ENCODE measurements around the gene OR5H6.
"Not testable (repeated sequence)": the region's sequence is repeated elsewhere in the genome, so short reads cannot be mapped to it uniquely, and the experiment has no call there.

Gene OR5H6

DNA sequence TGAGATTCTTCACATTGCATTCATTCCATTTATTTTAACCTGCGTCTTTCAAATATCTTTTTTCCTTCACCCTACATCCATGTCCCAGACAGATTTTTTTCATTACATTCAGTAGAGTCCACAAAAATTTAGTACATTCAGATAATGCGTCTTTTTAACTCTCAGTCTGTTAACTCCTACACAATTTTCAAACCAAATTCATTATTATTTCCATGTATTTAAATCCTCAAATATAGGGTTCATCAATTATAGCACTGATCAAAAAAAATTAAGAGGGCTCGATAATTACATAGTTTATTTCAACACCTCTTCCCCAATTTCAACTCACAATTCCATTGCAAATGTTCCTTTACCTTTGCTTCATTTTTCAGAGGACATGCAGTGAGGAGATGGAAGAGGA, at the start of gene OR5H6:
Gene OR5H6 (plus strand): TSS at position 301 of the 400 bp plus-strand sequence. CDS start 89 bp downstream, at position 390.
- H3K4me3 Mint-ChIP-seq, result no peak within 1 kb of the TSS
- H3K27ac Mint-ChIP-seq, result no peak within 1 kb of the TSS
- H3K27me3 Mint-ChIP-seq, result no peaks in the 10 kb centered on the region
- H3K9me3 Mint-ChIP-seq, result peaks cover 7% of the 10 kb centered on the region
- no peaks in the 10 kb centered on the region for H3K36me3 Mint-ChIP-seq (ENCODE audit: low read depth)
- no peaks in the 10 kb centered on the region for H3K4me1 Mint-ChIP-seq (ENCODE audit: low read depth)
- intact Hi-C loops (cut with micrococcal nuclease), result no loop called here

DNA sequence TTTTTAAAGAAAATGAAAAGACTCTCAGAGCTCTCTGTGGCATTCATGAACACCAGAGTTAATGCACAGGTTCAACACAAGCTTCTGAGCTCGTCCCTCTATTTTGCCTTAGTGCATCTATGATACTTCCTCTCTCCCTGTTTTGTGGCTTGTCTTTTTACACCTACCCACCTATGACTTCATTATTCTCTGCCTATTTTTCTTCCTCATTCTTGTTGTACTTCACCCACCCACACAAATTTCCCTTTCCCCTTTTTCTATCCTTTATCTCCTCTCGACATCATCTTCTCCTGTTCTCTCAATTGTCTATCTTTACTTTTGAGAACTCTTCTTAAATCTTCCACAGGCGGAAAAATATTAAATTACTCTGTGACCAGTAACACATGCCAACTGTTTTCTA, 49.0 kb upstream of the OR5H6 start:
- H3K27me3 Mint-ChIP-seq, result no peaks in the 10 kb centered on the region
- H3K9me3 Mint-ChIP-seq, result no peaks in the 10 kb centered on the region
- peaks cover 12% of the 10 kb centered on the region for H3K4me1 Mint-ChIP-seq (ENCODE audit: low read depth)
- no peak overlapping the region for H3K4me3 Mint-ChIP-seq
- H3K27ac Mint-ChIP-seq, result no peak overlapping the region
- no peaks in the 10 kb centered on the region for H3K36me3 Mint-ChIP-seq (ENCODE audit: low read depth)
- intact Hi-C loops (cut with micrococcal nuclease), result no loop called here

DNA sequence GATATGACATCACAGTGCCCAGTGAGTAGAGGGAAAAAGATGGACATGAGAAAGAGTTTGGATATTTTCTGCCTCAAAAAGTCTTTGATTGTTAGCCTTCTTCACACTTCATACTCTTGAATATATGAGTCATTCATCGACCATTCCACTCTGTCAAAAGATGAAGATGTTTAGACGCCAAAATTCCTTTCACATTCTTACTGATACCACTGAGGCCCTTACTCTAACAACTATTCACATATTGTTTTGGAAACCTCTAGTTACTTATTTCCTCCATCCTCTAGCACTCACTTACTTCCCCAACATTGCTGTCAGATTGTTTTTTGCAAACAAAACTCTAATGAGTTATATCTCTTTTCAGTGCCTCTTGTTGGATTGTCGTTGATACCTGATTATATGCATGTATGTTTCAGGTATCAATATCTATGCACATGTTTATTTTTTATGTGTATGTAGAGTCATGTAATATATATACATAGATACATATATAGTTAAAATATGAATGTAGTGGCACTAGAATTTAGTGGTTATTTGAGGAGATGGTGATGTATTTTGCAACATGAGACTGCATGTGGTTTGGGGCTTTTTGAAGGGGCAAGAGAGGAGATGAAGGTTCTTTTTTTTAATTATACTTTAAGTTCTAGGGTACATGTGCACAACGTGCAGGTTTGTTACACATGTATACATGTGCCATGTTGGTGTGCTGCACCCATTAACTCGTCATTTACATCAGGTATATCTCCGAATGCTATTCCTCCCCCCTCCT, 40.0 kb upstream of the OR5H6 start:
- Mint-ChIP-seq H3K9me3 (no peaks in the 10 kb centered on the region), H3K27me3 (no peaks in the 10 kb centered on the region), H3K4me1 (ENCODE audit: low read depth) (no peaks in the 10 kb centered on the region), H3K36me3 (ENCODE audit: low read depth) (no peaks in the 10 kb centered on the region), H3K4me3 (no peak overlapping the region), H3K27ac (no peak overlapping the region)
- intact Hi-C loops (cut with micrococcal nuclease), result no loop called here

DNA sequence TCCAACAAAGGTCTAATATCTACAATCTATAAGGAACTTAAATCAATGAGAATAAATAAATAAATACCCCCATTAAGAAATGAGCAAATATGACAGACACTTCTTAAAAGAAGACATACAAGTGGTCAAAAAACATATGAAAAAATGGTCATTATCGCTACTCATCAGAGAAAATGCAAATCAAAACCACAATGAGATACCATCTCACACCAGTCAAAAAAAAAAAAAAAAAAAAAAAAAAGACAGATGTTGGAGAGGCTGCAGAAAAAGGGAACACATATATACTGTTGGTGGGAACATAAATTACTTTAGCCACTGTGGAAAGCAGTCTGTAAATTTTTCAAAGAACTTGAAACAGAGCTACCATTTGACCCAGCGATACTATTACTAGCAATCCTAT, 31.6 kb upstream of the OR5H6 start:
- Mint-ChIP-seq H3K4me1 (ENCODE audit: low read depth) (peaks cover 5% of the 10 kb centered on the region), H3K9me3 (peaks cover 9% of the 10 kb centered on the region), H3K27me3 (no peaks in the 10 kb centered on the region), H3K4me3 (no peak overlapping the region), H3K36me3 (ENCODE audit: low read depth) (no peaks in the 10 kb centered on the region), H3K27ac (no peak overlapping the region)
- intact Hi-C loops (cut with micrococcal nuclease), result no loop called here

DNA sequence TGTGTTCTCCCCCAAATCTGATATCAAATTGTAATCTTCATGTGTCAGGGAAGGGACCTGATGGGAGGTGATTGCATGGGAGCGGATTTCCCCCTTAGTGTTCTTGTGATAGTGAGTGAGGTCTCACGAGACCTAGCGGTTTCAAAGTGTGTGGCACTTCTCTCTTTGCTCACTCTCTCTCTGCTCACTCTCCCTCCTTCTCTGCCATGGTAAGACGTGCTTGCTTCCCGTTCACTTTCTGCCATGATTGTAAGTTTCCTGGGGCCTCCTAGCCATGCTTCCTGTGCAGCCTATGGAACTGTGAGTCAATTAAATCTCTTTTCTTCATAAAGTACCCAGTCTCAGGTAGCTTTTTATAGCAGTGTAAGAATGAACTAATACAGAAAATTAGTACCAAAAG, 30.6 kb upstream of the OR5H6 start:
- H3K4me1 Mint-ChIP-seq (ENCODE audit: low read depth), result peaks cover 5% of the 10 kb centered on the region
- intact Hi-C loops (cut with micrococcal nuclease), result no loop called here
- no peak overlapping the region for H3K27ac Mint-ChIP-seq
- H3K9me3 Mint-ChIP-seq, result peaks cover 9% of the 10 kb centered on the region
- H3K36me3 Mint-ChIP-seq (ENCODE audit: low read depth), result no peaks in the 10 kb centered on the region
- H3K4me3 Mint-ChIP-seq, result no peak overlapping the region
- no peaks in the 10 kb centered on the region for H3K27me3 Mint-ChIP-seq

DNA sequence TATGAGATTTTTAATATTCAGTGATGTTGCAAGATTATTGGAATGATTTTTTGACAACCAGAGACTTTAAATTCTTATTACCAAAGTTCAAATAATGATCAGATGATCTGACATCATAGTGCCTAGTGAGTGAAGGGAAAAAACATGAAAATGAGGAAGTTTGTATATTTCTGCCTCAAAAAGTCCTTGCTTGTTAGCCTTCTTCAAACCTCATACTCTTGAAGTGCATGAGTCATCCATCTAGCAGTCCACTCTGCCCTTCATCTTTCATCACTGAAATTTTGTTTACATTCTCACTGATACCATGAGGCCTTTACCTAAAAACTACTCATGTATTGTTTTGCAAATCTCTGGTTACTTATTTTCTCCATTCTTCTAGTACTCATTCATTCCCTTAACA, 23.9 kb upstream of the OR5H6 start:
- intact Hi-C loops (cut with micrococcal nuclease), result no loop called here
- H3K9me3 Mint-ChIP-seq, result peaks cover 6% of the 10 kb centered on the region
- no peak overlapping the region for H3K27ac Mint-ChIP-seq
- H3K4me3 Mint-ChIP-seq, result no peak overlapping the region
- H3K4me1 Mint-ChIP-seq (ENCODE audit: low read depth), result no peaks in the 10 kb centered on the region
- H3K27me3 Mint-ChIP-seq, result no peaks in the 10 kb centered on the region
- no peaks in the 10 kb centered on the region for H3K36me3 Mint-ChIP-seq (ENCODE audit: low read depth)

DNA sequence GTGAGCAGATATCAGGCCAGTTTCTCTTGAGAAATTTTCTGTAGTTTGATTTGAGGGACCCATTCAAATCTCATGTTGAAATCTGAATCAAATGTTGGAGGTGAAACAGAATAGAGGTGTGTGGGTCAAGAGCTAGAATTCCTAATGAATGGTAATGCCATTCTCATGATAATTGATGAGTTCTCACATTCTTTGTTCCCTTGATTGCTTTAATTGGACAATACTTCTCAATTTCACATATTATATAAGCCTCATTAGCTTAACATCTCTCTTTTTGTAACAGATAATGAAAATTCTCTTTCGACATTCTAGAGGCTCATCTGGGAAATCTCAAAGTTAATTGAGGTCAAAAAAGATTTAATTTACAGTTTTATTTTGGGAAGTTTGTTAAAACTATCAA, 21.9 kb upstream of the OR5H6 start:
- Mint-ChIP-seq H3K9me3 (peaks cover 11% of the 10 kb centered on the region), H3K27ac (no peak overlapping the region), H3K36me3 (ENCODE audit: low read depth) (no peaks in the 10 kb centered on the region), H3K27me3 (no peaks in the 10 kb centered on the region), H3K4me1 (ENCODE audit: low read depth) (no peaks in the 10 kb centered on the region), H3K4me3 (no peak overlapping the region)
- intact Hi-C loops (cut with micrococcal nuclease), result no loop called here

DNA sequence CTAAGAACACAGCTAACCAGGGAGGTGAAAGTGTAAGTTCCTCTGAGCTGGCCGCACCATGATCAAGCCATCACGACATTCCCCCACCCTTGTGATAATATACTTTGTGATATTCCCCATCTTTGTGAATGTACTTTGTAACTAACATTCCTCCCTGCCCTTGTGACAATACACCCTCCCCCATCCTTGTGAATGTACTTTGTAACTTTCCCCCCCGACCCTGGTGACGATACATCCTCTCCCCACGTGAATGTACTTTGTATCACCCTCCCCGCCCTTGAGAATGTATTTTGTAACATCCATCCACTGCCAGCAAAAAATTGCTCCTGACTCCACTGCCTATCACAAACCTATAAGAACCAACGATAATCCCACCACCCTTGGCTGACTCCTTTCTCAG, 20.2 kb upstream of the OR5H6 start:
- no peak overlapping the region for H3K27ac Mint-ChIP-seq
- intact Hi-C loops (cut with micrococcal nuclease), result no loop called here
- H3K4me3 Mint-ChIP-seq, result no peak overlapping the region
- no peaks in the 10 kb centered on the region for H3K36me3 Mint-ChIP-seq (ENCODE audit: low read depth)
- no peaks in the 10 kb centered on the region for H3K4me1 Mint-ChIP-seq (ENCODE audit: low read depth)
- no peaks in the 10 kb centered on the region for H3K27me3 Mint-ChIP-seq
- peaks cover 11% of the 10 kb centered on the region for H3K9me3 Mint-ChIP-seq

DNA sequence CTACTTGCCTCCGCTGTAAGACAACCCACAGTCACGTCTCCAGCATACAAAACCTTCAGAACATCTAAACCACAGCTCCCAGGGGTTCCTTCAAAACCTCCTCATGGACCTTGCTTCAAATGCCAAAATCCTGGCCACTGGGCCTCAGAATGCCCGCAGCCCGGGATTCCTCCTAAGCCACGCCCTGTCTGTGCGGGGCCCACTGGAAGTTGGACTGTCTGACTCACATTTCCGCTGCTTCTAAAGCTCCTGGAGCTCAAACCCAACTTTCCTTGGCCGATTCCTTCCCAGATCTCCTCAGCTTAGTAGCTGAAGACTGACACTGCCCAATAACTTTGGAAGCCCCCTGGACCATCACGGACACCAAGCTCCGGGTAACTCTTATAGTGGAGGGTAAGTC, 17.9 kb upstream of the OR5H6 start:
- H3K9me3 Mint-ChIP-seq, result peaks cover 11% of the 10 kb centered on the region
- no peaks in the 10 kb centered on the region for H3K4me1 Mint-ChIP-seq (ENCODE audit: low read depth)
- H3K27ac Mint-ChIP-seq, result no peak overlapping the region
- no peaks in the 10 kb centered on the region for H3K36me3 Mint-ChIP-seq (ENCODE audit: low read depth)
- H3K27me3 Mint-ChIP-seq, result no peaks in the 10 kb centered on the region
- intact Hi-C loops (cut with micrococcal nuclease), result no loop called here
- no peak overlapping the region for H3K4me3 Mint-ChIP-seq

DNA sequence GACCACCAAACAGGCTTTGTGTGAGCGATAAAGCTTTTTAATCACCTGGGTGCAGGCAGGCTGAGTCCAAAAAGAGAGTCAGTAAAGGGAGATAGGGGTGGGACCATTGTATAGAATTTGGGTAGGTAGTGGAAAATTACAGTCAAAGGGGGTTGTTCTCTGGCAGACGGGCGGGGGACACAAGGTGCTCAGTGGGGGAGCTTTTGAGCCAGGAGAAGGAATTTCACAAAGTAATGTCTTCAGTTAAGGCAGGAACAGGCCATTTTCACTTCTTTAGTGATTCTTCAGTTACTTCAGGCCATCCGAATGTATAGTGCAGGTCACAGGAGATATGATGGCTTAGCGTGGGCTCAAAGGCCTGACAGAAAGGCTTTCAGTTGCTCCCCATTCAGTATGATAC, 8.0 kb upstream of the OR5H6 start:
- H3K4me3 Mint-ChIP-seq; intact Hi-C loops (cut with micrococcal nuclease); H3K27ac Mint-ChIP-seq; H3K4me1 Mint-ChIP-seq (ENCODE audit: low read depth); H3K36me3 Mint-ChIP-seq (ENCODE audit: low read depth); H3K27me3 Mint-ChIP-seq: not testable (repeated sequence)
- peaks cover 17% of the 10 kb centered on the region for H3K9me3 Mint-ChIP-seq

DNA sequence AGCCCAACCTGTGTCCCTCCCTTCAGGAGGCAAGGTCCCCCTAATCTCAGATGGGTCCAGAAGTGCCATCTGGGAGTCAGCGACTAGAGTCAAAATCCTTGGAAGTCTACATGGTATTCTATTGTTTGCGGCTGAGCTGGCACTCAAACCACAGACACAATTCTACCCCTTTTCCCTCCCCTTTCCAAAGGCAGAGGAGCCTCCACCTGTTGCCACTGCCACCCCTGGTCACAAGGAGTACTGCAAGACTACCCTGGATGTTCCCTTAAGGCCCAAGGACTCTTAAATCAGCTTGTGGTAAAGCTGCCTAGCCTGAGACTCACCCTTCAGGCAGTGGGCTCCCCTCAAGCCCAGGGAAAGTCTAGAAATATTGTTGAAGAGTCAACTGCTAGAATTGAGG, 4.3 kb upstream of the OR5H6 start:
- Mint-ChIP-seq H3K9me3 (peaks cover 9% of the 10 kb centered on the region), H3K36me3 (ENCODE audit: low read depth) (no peaks in the 10 kb centered on the region), H3K27me3 (no peaks in the 10 kb centered on the region), H3K27ac (no peak overlapping the region), H3K4me3 (no peak overlapping the region), H3K4me1 (ENCODE audit: low read depth) (no peaks in the 10 kb centered on the region)
- intact Hi-C loops (cut with micrococcal nuclease), result no loop called here

DNA sequence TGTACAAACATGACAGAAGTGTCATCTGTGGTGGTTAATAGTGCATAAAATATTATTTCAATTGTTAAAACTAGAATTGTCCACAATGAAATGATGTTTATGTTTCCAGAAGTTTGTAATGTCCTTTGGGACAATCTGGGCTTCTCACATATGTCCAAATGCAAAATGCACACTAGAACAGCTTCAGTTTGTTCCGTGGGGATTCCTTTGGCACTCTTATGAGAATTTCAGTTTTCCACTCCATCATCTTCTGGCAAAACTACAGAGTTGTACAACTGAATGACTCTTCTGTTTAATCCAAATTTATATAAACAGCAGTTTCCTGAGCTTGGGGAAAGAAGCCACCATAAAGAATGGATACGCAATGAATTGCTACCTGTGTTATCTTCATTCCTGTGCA, 2.0 kb upstream of the OR5H6 start:
- Mint-ChIP-seq H3K36me3 (ENCODE audit: low read depth) (no peaks in the 10 kb centered on the region), H3K4me3 (no peak overlapping the region), H3K4me1 (ENCODE audit: low read depth) (no peaks in the 10 kb centered on the region), H3K27me3 (no peaks in the 10 kb centered on the region), H3K27ac (no peak overlapping the region), H3K9me3 (peaks cover 8% of the 10 kb centered on the region)
- intact Hi-C loops (cut with micrococcal nuclease), result no loop called here

DNA sequence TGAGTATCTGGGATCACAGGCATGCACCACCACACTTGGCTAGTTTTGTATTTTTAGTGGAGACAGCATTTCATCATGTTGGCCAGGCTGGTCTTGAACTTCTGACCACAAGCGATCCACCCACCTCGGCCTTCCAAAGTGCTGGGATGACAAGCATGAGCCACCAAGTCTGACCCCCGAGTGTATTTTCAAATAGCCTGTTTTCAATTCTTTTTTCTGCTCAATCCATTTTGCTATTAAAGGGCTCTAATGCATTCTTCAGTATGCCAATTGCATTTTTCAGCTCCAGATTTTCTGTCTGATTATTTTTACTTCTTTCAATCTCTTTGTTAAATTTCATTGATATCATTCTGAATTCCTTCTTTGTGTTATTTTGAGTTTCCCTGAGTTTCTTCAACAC, 5.8 kb downstream of the OR5H6 start:
- no peak overlapping the region for H3K27ac Mint-ChIP-seq
- no peaks in the 10 kb centered on the region for H3K27me3 Mint-ChIP-seq
- no peak overlapping the region for H3K4me3 Mint-ChIP-seq
- H3K36me3 Mint-ChIP-seq (ENCODE audit: low read depth), result no peaks in the 10 kb centered on the region
- H3K4me1 Mint-ChIP-seq (ENCODE audit: low read depth), result no peaks in the 10 kb centered on the region
- H3K9me3 Mint-ChIP-seq, result peaks cover 26% of the 10 kb centered on the region
- intact Hi-C loops (cut with micrococcal nuclease), result no loop called here

DNA sequence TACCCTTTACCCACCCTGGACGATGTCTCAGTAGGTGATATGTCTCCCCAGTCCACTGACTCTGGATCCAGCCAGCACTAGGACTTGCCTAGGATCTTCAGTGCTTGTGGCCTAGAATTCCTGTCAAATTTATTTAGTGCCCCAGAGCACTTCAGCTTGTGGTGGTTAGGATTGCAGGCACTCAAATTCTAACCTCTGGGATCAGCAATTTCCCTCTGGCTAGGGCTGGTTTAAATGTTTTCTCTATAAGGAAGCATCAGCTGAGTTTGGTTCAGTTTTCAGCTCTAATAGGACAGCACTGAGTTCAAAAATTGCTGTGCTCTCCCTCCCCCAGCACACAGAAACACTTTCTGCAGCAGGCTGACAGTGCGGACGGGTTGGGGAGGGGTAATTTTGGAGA, 8.1 kb downstream of the OR5H6 start:
- H3K4me1 Mint-ChIP-seq (ENCODE audit: low read depth), result no peaks in the 10 kb centered on the region
- H3K27ac Mint-ChIP-seq, result no peak overlapping the region
- H3K9me3 Mint-ChIP-seq, result peaks cover 26% of the 10 kb centered on the region
- intact Hi-C loops (cut with micrococcal nuclease), result no loop called here
- no peak overlapping the region for H3K4me3 Mint-ChIP-seq
- no peaks in the 10 kb centered on the region for H3K27me3 Mint-ChIP-seq
- H3K36me3 Mint-ChIP-seq (ENCODE audit: low read depth), result no peaks in the 10 kb centered on the region

DNA sequence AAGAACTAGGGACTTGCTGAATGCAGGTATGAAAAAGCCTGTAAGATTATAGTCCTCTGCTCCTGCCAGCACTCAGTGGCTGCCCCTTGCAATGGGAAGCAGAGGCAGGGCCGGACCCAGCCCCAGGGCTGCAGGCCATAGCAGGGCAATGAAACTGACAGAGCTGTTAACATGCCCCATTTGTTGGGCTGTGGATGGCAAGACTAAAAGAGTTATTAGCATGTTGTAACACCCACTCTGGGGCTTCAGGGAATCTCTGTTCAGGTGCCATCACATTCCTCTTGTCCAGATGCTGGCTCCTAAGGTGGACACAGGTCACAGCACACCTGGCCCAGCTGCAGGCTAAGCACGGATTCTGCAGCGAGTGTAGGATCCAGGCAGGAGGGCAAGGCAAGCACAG, 10.9 kb downstream of the OR5H6 start:
- intact Hi-C loops (cut with micrococcal nuclease), result no loop called here
- no peaks in the 10 kb centered on the region for H3K36me3 Mint-ChIP-seq (ENCODE audit: low read depth)
- H3K4me1 Mint-ChIP-seq (ENCODE audit: low read depth), result no peaks in the 10 kb centered on the region
- H3K27ac Mint-ChIP-seq, result no peak overlapping the region
- H3K27me3 Mint-ChIP-seq, result no peaks in the 10 kb centered on the region
- no peak overlapping the region for H3K4me3 Mint-ChIP-seq
- peaks cover 12% of the 10 kb centered on the region for H3K9me3 Mint-ChIP-seq

All from dendritic cell treated with granulocyte-macrophage colony-stimulating factor and Interleukin-4, amounts not matched to agents 40 ng/mL and 50 ng/mL, for 4 days (primary cell).